CD4-positive, alpha-beta T cell treated with Interleukin-2 at 100 ng/mL for 4 hours (primary cell): ENCODE results near the gene F10.
"Not testable (repeated sequence)": the region's sequence is repeated elsewhere in the genome, so short reads cannot be mapped to it uniquely, and the experiment has no call there.

Source experiments
- DNase-seq: peaks from one replicate; pipeline ENCODE4 v3.0.0-alpha.2; 2020; ENCODE audit warnings: low spot score

F10 gene

GRCh38 chr13:113153810-113154748 is 31.5 kb downstream of the F10 start:
- DNase-seq: peak; percentile 54

- DNase-seq: no peak
Measured at GRCh38 chr13:113155201-113155600, 32.6 kb downstream of the F10 start.

GRCh38 chr13:113155982-113156655 is 33.5 kb downstream of the F10 start:
- DNase-seq: no peak

- no peak for DNase-seq
Measured at GRCh38 chr13:113157206-113157928, 34.8 kb downstream of the F10 start.

- no peak for DNase-seq
Measured at GRCh38 chr13:113157929-113158747, 35.5 kb downstream of the F10 start, which contains the start of gene PROZ. Gene PROZ, plus strand, starts transcription at chr13:113158648. Its CDS starts 13 bp downstream, at chr13:113158661.

GRCh38 chr13:113158946-113159345 is 36.3 kb downstream of the F10 start:
- no peak for DNase-seq

- DNase-seq: no peak
Measured at GRCh38 chr13:113159701-113160100, 37.1 kb downstream of the F10 start.

GRCh38 chr13:113160983-113161382 is 38.4 kb downstream of the F10 start:
- DNase-seq: no peak

GRCh38 chr13:113161433-113161832 is 38.8 kb downstream of the F10 start:
- no peak for DNase-seq

- DNase-seq: not testable (repeated sequence)
Measured at GRCh38 chr13:113161975-113162374, 39.4 kb downstream of the F10 start.

- no peak for DNase-seq
Measured at GRCh38 chr13:113162783-113163685, 40.4 kb downstream of the F10 start.

- no peak for DNase-seq
Measured at GRCh38 chr13:113164492-113164891, 41.9 kb downstream of the F10 start.

- DNase-seq: no peak
Measured at GRCh38 chr13:113166266-113166665, 43.7 kb downstream of the F10 start.

GRCh38 chr13:113166681-113167080 is 44.1 kb downstream of the F10 start:
- DNase-seq: no peak

GRCh38 chr13:113167155-113167554 is 44.6 kb downstream of the F10 start:
- DNase-seq: no peak

- DNase-seq: no peak
Measured at GRCh38 chr13:113167575-113167974, 45.0 kb downstream of the F10 start.

- no peak for DNase-seq
Measured at GRCh38 chr13:113168211-113168610, 45.6 kb downstream of the F10 start.

GRCh38 chr13:113169277-113170272 is 47.0 kb downstream of the F10 start:
- no peak for DNase-seq

GRCh38 chr13:113170511-113170910 is 47.9 kb downstream of the F10 start:
- no peak for DNase-seq
